Kidney (tissue), 14 donors: Measurements from ENCODE around the gene CCDC102A. TPM values are rescaled to one million over a fixed set of nuclear protein-coding genes. Genes with fewer than 3 reads are reported as not detected.
A peak's percentile ranks its signal among the peaks of the same experiment; 100 is the strongest.
"Not testable (repeated sequence)": the region's sequence is repeated elsewhere in the genome, so short reads cannot be mapped to it uniquely, and the experiment has no call there.

ENCODE experiments used
- DNase-seq, 5 donors: peaks; one replicate each; pipeline ENCODE4 v3.0.0-alpha.2; 2013 to 2020
- FAIRE-seq: peaks from 2 replicates; lab custom pipeline; 2012; peaks lifted over from hg19 to GRCh38; lab: Jason Lieb, UNC
- H3K27ac ChIP-seq, 2 donors: one replicate each; pipeline ENCODE4 v1.7.0; 2013; ENCODE audit warnings: low read depth in 2 of 2, low read length in 2 of 2, inconsistent platforms in 1 of 2
- H3K27me3 ChIP-seq: one replicate; pipeline ENCODE4 v1.7.1; 2013; ENCODE audit warnings: low read length, inconsistent platforms; ENCODE audit not compliant: control insufficient read depth, insufficient read depth
- H3K36me3 ChIP-seq, 3 donors: one replicate each; pipeline versions ENCODE4 v1.7.0 to v1.7.1; 2013; ENCODE audit warnings: low read length in 3 of 3, control low read depth in 1 of 3, inconsistent platforms in 1 of 3; ENCODE audit not compliant: insufficient read depth in 3 of 3, control insufficient read depth in 2 of 3
- H3K4me1 ChIP-seq, 3 donors: one replicate each; pipeline versions ENCODE4 v1.7.0 to v1.7.1; 2013; ENCODE audit warnings: low read length in 3 of 3, inconsistent platforms in 1 of 3, low read depth in 1 of 3; ENCODE audit not compliant: control insufficient read depth in 2 of 3, insufficient read depth in 2 of 3
- H3K4me3 ChIP-seq, 3 donors: one replicate each; pipeline versions ENCODE4 v1.7.0 to v1.8.1; 2013; ENCODE audit warnings: low read length in 3 of 3, control low read depth in 1 of 3, inconsistent platforms in 1 of 3
- H3K9ac ChIP-seq, 3 donors: one replicate each; pipeline versions ENCODE4 v1.7.0 to v1.7.1; 2013; ENCODE audit warnings: low read length in 3 of 3, control low read depth in 1 of 3, inconsistent platforms in 1 of 3
- H3K9me3 ChIP-seq, 3 donors: one replicate each; pipeline versions ENCODE4 v1.7.0 to v1.7.1; 2013; ENCODE audit warnings: low read length in 3 of 3, control low read depth in 1 of 3, inconsistent platforms in 1 of 3; ENCODE audit not compliant: control insufficient read depth in 2 of 3, insufficient read depth in 1 of 3
- intact Hi-C: fragments of 100-400 bp; cut with DNase I; formaldehyde crosslinking; loops from one replicate; pipeline ENCODE4 v1.11.1; 2022
- polyA plus RNA-seq: library from polyadenylated mRNA; stranded (reverse); fragments of 350-450 nt; fragmentation: Illumina TruSeq; extraction: RNeasy Lipid Tissue Mini Kit (QIAGEN cat#74804); gene quantifications from one replicate; pipeline ENCODE4 v1.2.3, GENCODE V29; 2014; ENCODE audit warnings: low read depth, low replicate concordance; ENCODE audit not compliant: insufficient read depth
- total RNA-seq: library from RNA; stranded (reverse); fragmentation: NEBNext Ultra II Directional; extraction: Animal tissue kit (Norgen Biotek cat#: 25700); gene quantifications from one replicate; pipeline ENCODE4 v1.2.1, GENCODE V29; 2021
- TF ChIP-seq, protein P1 (sequence below): IDR thresholded peaks from 3 replicates; pipeline ENCODE4 v1.5.1; 2012; ENCODE audit warnings: mild to moderate bottlenecking, moderate library complexity, borderline replicate concordance; ENCODE audit not compliant: insufficient read depth; ENCODE audit errors: extremely low read depth
- donor health status: control.
- donor health status: control.
- donor health status: control.
- donor health status: control.
- donor health status: control.
- donor health status: DM: yes; HTN: yes; CAD: no.
- donor health status: Normal renal cell carcinoma (clear cell type).

Gene CCDC102A
- total and polyA plus RNA-seq, 2 donors from 2014 or later: 5.7 to 11.9 TPM

DNA sequence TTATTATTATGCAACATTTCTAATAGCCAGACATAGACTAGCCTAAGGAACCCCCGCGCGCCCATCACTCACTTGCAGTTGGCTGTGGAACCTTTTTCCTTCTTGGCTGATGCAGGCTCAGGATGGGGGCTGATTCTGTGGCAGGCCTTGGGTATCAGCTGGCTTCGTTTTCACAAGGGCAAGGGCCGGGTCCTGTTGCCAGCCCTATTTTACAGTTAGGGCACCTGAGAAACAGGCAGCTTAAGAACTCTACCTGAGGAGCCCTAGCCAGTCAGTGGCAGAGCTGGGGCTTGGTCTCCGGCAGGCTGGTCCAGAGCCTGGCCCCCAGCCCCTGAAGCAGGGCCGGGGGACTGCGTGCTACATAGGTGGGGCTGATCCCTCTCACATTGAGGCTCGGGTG lies 34.7 kb upstream of the CCDC102A start:
- Histone ChIP-seq H3K9ac (no peak overlapping the region), H3K9me3 (peaks cover 0 to 4% (median 0%) of the 10 kb centered on the region in 3 donors), H3K4me3 (no peak overlapping the region), H3K4me1 (no peaks in the 10 kb centered on the region), H3K27me3 (no peaks in the 10 kb centered on the region), H3K36me3 (peaks cover 0 to 3% (median 0%) of the 10 kb centered on the region in 3 donors), H3K27ac (no peak overlapping the region)
- intact Hi-C loops: loop anchor here (10.0 kb wide), 1 partner anchor 434 kb away; the partner anchor contains the start of genes USB1 and ZNF319
- TF ChIP-seq, protein P1, sequence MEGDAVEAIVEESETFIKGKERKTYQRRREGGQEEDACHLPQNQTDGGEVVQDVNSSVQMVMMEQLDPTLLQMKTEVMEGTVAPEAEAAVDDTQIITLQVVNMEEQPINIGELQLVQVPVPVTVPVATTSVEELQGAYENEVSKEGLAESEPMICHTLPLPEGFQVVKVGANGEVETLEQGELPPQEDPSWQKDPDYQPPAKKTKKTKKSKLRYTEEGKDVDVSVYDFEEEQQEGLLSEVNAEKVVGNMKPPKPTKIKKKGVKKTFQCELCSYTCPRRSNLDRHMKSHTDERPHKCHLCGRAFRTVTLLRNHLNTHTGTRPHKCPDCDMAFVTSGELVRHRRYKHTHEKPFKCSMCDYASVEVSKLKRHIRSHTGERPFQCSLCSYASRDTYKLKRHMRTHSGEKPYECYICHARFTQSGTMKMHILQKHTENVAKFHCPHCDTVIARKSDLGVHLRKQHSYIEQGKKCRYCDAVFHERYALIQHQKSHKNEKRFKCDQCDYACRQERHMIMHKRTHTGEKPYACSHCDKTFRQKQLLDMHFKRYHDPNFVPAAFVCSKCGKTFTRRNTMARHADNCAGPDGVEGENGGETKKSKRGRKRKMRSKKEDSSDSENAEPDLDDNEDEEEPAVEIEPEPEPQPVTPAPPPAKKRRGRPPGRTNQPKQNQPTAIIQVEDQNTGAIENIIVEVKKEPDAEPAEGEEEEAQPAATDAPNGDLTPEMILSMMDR: no peak
- FAIRE-seq: no peak
- DNase-seq: no peak

DNA sequence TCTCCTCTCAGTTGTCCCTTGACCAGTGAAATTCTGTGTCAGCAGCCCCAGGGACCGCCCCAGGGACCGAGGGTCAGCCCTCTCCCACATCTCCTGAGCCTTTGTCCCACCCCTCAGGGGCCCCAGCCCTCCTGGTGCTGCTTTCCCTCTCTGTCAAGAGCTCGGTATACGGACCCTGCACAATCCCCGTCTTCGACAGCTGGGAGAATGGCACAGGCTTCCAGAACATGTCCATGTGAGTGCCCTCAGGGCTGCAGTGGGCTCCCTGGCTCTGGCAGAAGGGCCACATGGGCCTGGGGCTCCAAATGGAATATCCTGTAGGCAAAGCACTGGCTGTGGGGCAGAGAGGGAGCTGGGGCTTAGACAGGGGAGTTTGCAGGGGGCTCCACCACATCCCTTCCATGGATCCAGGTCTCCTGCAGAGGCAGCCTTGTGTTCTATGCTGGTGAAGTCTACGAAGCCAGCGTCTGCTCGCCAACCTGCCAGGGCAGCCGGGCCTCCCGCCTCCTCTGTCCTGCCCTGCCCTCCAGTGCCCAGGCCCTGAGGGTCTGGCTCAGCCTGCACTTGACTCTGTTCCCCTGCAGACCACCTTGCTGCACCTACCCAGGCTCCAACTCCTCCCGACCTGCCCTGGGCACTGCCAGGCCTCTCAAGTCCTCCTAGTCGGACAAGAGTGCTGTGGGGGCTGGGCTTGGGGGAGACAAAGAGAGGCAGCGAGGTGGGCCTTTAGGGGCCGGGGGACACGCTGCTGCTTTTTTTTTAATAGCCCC lies 34.1 kb upstream of the CCDC102A start:
- Histone ChIP-seq H3K4me1 (no peaks in the 10 kb centered on the region), H3K9me3 (peaks cover 0 to 4% (median 0%) of the 10 kb centered on the region in 3 donors), H3K27ac (no peak overlapping the region), H3K4me3 (no peak overlapping the region), H3K27me3 (no peaks in the 10 kb centered on the region), H3K9ac (no peak overlapping the region), H3K36me3 (no peaks in the 10 kb centered on the region)
- FAIRE-seq (no peak), DNase-seq (no peak)
- intact Hi-C loops: loop anchor here (10.0 kb wide), 1 partner anchor 434 kb away; the partner anchor contains the start of genes USB1 and ZNF319
- TF ChIP-seq, protein P1: no peak

DNA sequence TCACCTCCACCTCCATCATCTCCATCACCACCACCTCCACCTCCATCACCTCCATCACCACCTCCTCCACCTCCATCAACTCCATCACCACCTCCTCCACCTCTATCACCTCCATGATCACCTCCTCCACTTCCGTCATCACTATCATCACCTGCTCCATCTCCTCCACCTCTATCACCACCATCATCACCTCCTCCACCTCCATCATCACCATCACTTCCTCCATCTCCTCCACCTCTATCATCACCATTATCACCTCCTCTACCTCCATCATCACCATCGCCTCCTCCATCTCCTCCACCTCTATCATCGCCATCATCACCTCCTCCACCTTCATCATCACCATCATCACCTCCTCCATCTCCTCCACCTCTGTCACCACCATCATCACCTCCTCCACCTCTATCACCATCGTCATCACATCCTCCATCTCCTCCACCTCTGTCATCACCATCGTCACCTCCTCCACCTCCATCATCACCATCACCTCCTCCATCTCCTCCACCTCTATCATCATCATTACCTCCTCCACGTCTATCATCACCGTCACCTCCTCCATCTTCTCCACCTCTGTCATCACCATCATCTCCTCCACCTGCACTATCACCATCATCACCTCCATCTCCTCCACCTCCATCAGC lies 33.1 kb upstream of the CCDC102A start:
- FAIRE-seq (no peak), DNase-seq (no peak)
- H3K4me3 ChIP-seq: peak overlapping the region in 1 of 3 donors; percentile 7
- H3K27ac ChIP-seq: no peak overlapping the region
- no peak overlapping the region for H3K9ac ChIP-seq
- TF ChIP-seq, protein P1: no peak
- intact Hi-C loops: no loop called here
- H3K4me1 ChIP-seq: no peaks in the 10 kb centered on the region
- H3K27me3 ChIP-seq: no peaks in the 10 kb centered on the region
- H3K36me3 ChIP-seq: no peaks in the 10 kb centered on the region
- H3K9me3 ChIP-seq: peaks cover 0 to 4% (median 0%) of the 10 kb centered on the region in 3 donors

DNA sequence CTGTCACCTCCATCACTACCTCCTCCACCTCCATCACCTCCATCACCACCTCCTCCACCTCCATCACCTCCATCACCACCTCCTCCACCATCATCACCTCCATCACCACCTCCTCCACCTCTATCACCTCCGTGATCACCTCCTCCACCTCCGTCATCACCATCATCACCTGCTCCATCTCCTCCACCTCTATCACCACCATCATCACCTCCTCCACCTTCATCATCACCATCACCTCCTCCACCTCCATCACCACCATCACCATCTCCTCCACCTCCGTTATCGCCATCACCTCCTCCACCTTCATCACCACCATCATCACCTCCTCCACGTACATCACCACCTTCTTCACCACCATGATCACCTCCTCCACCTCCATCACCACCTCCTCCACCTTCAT lies 32.4 kb upstream of the CCDC102A start:
- H3K36me3 ChIP-seq, H3K9me3 ChIP-seq, H3K4me1 ChIP-seq, H3K27ac ChIP-seq, DNase-seq, intact Hi-C loops, FAIRE-seq, H3K27me3 ChIP-seq, H3K9ac ChIP-seq, H3K4me3 ChIP-seq: not testable (repeated sequence)
